Measurements from ENCODE around the gene RHBDF1.
A peak's percentile ranks its signal among the peaks of the same experiment; 100 is the strongest.

The RHBDF1 gene

DNA sequence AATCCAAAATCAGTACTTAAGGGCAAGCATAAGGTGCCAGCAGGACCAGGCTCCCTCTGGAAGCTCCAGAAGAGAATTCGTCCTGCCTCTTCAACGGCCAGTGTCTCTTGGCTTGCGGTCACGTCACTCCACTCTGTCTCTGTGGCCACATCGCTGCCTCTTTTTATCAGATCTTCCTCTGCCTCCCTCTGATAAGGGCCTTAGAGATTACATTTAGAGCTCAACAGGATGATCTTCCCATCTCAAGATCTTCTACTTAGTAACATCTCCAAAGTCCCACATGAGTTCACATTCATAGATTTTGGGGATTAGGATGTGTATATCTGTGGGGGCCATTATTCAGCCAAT, 22.5 kb upstream of the RHBDF1 start:
- DNase-seq (ENCODE audit: low read depth): no peak

DNA sequence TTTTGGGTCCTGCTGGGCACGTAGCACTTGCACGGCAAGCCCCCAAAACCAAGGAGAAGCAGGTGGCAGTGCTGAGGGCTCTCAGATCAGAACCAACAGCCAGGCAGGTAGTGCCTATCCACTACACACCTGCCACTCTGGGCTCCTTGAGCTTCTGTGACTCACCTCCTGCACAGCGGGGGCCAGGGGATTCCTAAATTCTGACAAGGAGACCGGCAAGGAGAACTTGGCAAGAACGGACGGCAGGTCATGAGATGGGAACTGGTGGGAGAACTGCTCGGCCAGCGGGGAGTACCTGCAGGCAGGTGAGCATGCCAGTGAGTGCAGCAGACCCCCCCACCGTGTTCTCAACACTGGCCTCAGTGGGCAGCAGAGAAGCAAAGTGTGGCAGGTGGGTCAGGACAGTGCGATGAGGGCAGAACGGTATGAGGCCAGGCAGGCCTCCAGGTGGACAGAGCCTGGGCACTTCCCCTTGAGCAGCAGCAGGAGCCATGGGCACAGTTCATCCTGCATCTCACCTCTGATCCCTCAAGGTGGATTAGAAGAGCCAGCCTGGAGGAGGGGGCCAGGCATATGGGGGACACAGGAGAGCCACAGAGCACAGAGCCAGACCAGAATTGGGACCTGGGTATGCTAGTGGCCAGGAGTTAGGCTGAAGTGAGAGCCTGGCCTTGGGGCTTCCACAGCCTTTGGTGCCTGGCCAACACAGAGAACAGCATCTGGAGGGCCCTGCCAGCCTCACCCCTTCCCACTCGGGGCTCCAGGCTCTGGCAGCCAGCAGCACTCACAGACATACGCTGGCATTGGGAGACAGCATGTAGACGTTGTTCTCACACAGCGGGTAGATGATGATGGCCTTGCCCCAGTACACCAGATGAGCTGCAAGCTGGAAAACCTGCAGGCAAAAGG, 20.3 kb upstream of the RHBDF1 start:
- no peak for DNase-seq (ENCODE audit: low read depth)

DNA sequence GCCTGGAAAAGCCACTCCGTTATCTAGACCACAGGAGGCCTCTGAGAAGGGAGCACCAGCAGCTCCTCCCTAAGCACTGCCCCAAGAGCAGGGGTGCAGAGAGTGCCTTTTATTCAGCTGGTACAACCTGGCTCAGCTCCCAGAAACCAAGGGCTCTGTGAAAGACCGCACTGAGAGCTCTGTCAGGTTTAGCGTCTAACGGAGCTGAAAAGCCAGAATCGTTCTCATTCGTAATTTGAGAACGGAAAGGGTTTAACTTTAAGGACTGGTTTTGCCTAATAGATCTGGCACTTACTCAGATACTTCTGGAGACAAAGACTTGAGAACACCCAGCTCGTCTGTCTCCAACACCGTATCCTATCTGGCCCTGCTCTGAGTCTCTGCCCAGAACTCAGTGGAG, 19.1 kb upstream of the RHBDF1 start:
- no peak for DNase-seq (ENCODE audit: low read depth)

DNA sequence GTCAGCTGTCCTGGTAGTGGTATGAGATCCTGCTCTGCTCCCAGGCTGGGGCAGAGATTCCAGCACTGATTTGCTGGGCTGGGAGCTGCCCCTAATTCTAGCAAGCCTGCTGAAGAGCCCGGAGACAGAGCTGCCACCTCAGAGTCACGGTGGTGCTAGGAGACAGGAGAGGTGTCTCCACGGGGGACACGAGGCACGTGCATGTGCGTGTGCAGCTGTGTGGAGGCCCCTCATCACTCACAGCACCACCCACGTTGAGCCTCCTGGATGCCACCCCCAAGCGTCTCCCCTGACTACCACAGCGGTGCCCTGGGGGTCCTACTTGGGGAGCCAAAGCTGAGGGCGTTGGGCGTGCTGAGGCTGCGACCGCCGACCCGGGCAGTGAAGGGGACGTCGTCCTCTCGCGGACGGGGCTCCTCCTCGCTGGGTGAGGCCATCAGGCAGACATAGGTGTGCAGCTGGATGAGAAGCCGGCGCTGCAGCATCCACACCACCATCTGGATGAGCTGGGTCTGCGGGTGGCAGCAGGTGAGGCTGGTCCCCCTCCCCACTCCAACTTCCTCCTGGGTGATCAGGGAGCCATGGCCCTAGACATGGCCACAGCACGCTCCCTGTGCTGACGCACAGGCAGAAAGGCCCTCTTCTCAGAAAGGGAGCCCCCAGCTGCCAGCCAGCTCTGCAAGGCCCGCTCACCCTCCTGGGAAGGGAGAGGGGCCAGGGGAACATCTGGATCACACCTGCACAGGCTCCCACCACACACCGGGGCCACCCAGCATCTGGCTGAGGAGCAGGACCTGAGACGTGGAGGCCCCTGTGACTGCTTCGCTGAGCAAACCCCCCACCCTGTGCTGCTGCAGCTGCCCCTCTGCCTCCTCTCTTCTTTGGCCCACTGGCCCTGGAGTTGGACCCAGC, 17.2 kb upstream of the RHBDF1 start:
- DNase-seq (ENCODE audit: low read depth): no peak

DNA sequence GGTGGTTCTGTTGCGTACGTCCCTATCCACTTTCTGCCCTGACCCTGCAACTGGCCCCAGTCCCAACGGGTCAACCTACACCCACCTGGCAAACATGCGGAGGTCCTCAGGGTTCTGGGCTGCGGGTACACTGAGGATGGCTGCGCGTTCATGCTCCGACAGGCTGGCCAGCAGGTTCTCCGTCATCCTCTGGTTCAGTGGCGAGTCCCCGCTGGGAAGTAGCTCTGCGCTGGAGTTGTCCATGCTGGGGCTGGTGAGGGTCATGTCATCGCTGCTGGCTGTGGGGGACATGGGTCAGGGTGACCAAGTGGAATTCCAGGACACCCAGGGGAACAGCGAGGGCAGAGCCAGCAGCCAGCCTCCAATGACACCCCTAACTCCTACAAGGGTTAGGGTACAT, 16.2 kb upstream of the RHBDF1 start:
- DNase-seq (ENCODE audit: low read depth): no peak

DNA sequence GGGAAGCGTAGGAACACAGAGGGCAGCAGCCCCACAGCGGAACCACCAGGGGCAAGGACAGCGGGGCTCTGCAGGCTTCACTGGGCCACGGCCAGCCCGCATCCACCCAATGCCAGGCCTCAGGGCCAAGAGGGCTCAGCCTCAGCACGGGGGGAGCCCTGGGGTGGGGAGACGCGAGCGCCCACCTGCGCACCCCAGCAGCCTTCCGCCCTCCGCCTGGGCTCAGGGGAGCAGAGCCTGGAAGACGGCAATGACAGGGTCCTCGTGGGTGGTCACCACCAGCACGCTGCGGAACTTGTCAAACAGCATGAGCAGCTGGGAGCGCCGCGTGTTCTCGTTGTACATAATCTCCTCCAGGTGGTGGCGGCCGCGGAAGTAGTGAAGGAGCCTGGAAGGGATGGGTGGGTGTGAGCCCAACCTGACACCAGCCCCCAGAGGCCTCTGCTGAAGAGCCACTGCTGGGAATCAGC, 14.1 kb upstream of the RHBDF1 start:
- no peak for DNase-seq (ENCODE audit: low read depth)

DNA sequence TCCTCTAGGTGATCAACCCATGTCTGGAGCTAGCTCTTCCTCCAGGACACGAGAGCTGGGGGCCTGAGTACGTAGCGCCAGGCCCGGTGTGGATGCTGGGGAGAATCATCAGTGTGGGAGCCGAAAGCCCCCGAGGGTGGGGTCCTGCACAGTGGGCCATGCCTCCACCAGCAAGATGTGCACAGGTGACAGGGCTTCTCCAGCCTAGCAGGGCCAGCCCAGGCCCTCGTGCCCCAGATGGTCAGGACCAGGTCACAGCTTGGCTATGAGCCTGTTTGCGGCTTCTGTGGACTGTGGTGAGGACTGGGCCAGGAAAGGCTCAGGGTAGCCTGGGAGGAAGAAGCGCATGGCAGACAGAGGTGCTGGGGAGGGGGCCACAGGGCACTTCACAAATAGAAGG, 13.4 kb upstream of the RHBDF1 start:
- DNase-seq (ENCODE audit: low read depth): no peak

DNA sequence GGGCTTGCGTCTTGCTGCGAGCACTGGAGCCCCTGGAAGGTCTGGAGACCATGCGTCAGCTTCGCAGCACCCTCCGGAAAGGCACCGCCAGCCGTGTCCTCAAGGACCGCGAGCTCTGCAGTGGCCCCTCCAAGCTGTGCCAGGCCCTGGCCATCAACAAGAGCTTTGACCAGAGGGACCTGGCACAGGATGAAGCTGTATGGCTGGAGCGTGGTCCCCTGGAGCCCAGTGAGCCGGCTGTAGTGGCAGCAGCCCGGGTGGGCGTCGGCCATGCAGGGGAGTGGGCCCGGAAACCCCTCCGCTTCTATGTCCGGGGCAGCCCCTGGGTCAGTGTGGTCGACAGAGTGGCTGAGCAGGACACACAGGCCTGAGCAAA, 13.0 kb upstream of the RHBDF1 start:
- no peak for DNase-seq (ENCODE audit: low read depth)

DNA sequence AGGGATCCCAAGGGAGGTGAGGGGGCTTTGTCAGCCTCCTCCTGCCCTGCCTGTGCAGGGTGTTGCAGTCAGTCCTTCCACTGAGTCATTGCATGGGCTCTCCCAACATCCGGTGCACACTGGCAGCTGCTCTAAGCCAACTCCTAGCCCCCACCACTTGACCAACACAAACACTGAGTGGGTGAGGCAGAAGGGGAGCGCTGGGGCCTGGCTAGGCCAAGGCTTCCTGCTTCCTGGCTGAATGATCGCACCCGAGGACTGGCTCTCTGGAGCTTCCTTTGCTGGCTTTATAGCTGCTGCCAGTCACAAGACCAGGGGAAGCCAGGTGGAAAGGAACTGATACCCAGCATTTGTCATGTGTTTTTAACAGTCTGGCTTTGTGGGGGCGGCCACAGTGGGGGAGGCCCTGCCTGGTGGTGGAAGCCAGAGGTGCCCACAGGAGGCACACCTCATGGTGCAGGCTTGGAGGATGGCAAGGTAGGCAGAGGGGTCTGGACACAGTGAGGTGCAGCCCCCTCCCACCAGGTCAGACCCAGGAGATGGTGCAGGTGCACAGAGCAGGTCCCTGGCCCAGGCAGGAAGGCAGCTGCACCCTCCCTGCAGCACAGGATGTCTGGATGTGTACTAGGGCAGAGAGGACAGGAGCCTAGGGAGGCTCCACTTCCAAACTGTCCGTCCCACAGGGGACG, 12.4 kb upstream of the RHBDF1 start:
- peak; percentile 72 for DNase-seq (ENCODE audit: low read depth)

DNA sequence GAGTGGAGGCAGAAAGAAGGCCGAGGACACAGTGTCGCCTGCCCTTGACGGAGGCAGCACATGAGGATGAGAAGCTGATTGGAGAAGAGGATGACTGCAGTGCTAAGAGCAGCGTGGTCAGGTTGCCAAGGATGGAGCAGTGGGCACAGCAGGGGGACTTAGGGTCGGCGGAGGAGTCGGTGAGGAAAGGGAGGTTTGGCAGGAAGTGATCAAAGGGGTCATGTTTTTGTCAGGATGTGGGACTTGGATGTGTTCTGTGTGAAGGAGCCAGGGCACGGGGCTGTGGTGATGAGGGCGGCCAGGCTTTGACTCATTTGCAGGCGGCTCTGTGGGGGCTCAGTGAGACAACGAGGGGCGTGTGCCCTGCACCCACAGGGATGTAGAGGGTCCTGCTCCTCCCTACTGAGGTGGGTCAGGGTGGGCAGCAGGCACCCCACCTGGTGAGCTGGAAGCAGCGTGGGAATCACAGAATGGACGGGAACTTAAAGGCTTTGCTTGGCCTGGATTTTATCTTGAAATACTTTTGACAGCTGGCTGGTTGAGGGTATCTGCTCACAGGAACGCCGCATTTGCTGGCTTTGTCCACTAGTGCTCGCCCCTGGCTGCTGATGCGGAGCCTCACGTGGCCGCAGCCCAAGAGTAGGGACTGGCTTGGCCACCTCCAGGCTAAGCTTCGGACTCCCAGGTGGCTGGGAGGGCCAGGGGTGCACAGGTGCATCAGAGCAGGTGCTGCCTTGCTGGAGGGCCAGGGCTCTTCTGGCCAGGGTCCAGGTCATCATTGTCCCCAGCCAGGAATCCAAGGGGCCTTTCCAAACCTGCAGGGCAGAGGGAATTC, 11.6 kb upstream of the RHBDF1 start:
- DNase-seq (ENCODE audit: low read depth): peak; percentile 33

DNA sequence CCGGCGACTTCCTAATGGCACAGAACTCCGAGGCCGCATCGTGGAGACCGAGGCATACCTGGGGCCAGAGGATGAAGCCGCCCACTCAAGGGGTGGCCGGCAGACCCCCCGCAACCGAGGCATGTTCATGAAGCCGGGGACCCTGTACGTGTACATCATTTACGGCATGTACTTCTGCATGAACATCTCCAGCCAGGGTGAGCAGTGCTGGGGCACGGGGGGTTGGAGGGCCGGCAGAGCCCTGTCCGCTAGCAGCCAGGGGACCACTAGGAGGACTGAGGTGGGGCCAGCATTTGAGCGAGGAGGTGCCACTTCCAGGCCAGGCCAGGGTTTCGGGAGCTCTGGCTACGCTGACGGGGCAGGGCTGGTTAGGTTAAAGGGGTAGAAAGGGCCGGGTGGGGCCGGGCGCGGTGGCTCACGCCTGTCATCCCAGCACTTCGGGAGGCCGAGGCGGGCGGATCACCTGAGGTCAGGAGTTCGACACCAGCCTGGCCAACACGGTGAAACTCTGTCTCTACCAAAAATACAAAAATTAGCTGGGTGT, 10.7 kb upstream of the RHBDF1 start:
- no peak for DNase-seq (ENCODE audit: low read depth)

DNA sequence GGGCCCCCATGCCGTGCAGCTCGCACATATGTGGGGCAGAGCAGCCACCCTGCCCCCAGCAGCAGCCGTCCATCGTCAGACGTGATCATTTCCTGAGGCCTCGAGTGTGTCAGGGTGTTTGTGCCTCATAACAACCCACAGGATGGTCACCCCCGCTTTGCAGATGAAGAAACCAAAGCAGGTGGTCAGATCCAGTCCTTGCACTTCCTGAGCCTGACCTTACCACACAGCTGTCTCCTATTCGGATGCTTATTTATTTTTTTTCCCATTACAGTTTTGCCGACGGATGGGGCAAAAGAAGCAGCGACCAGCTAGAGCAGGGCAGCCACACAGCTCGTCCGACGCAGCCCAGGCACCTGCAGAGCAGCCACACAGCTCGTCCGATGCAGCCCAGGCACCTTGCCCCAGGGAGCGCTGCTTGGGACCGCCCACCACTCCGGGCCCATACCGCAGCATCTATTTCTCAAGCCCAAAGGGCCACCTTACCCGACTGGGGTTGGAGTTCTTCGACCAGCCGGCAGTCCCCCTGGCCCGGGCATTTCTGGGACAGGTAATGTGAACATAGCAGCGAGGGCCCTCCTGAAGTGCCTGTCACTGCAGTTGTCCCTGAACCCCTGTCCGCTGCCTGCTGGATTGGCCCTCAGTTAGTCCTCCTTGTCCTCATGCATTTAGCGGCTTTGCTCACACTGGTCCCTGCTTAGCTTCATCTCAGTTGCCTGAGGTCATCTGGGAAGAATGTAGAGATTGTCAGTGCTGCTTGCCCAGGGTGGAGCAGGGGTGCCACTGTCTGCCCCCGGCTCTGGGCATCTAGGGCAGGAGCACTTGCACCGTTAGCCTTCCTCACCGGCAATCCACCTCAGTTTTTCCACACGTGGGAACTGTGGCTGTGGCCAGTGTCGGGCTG, 7.0 kb upstream of the RHBDF1 start:
- DNase-seq (ENCODE audit: low read depth): no peak

DNA sequence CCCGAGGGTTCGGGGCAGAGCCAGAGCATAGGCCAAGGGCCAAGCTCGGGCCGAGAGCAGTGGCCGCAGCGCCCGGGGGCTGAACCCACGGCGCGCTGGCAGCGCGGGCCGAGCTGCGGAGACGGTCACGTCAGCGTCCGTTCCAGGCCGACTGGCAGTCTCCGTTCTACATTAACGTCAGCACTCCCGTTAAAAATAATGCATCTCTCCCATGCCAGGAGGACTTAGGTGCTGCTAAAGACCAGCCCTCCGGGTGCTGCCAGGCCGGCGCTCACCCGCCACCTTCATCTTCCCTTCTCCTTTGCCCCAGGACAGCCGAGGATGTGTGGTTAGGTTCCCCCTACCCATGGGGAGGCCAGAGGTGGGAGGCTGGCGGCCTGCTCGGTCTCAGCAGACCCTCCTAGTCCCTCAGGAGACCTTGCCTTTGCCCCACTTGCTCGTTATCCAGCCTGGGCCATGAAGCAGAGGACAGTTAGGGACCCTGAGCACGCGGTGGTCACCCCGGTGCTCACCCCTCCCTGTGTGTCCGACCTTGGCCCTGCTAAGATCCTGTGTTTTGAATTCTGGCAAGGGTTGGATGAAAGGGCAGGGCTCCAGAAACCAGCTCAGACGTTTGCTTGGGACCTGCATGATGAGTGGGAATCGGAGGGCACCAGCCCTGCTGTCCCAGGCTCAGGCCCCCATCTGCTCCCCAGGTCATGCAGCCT, 6.2 kb upstream of the RHBDF1 start:
- no peak for DNase-seq (ENCODE audit: low read depth)

DNA sequence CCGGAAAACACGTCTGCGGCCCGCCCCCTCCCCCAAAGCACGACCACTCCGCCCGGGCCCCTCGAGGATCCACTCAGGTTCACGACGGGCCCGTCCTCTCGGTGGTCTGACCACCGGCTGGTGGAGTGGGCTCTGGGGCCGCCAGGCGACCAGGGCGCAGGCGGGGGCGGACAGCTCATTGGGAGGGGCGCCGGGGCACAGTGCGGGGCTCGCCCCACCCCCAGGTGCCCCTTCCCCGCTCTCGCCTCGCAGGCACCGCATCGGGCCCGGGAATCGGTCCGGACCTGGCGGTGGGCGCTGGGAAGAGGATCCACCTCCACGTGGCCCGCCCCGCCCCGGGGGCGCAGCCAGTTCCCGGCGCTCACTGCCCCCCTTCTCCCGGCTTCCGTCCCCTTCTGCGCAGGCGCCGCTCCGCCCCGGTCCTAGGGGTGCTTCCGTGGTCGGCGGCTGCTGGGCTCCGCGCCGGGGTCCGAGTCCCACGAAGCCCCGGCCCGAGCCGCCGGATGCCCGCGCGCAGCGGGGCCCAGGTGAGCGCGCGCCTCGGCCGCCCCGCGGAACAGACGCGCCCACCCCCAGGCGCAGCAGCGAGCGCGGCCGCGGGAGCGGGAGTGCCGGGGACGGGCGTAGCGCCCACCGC, 5.5 kb upstream of the RHBDF1 start, which contains the start of gene MPG:
Gene MPG (plus strand): TSS at position 419 of the 637 bp plus-strand sequence. CDS start 85 bp downstream, at position 504.
- peak; percentile 68 for DNase-seq (ENCODE audit: low read depth)

DNA sequence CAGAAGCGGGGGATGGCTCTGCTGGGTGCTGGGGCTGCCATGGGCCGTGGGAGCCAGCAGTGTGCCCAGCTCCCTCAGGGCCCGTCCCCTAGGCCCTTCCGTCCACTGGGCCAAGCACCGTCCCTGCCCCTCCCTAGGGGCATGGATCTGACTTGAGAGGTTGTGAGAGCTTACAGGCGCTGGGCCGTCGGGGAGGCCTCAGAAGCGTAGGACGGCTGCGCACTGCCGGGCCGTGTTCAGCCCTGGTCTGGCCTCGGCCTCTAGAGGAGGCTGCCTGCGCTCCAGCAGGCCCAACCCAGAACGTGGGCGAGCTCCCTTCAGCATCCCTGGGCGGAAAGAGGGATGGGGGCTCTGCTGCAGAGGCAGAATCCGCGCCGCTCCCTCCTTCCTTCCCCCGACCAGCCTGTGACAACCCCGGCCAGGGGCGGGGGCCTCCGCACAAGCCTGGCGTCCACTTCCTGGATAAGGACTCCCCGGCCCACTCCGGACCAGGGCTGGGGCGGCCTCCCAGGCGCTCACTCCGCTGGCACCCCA, 4.9 kb upstream of the RHBDF1 start:
- no peak for DNase-seq (ENCODE audit: low read depth)

DNA sequence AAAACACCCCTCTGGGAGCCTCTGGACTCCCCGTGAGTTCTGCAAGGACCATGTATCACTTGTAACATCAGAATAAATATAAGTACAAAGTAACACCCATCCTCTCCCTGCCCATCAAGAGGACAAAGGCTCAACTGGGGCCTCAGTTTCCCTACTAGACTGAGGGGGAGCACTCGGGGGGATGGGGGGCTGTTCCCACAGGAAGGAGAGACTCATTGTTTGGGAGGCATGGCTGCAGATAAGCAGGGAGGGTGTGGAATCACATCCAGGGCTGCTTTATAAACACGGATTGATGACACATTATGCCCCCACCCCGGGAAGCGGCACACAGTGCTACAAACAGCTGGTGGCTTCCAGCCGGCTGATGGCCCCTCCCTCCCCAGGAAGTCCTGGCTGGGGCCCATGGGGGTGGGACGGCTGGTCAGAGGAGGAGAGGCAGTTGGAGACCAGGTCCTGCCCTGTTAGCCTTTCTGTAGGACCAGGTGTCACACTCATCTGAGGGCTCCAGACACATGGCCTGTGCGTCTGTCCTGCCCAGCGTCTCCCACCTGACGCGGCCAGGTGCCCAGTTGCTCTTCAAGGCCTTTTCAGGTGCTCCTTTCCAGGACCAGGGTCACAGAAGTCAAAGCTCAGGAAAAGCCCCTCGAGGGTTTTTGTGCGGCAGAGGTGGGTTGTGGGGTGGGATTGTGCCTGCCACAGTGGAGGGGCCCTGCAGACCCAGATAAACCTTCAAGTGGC, 4.3 kb upstream of the RHBDF1 start:
- DNase-seq (ENCODE audit: low read depth): no peak

DNA sequence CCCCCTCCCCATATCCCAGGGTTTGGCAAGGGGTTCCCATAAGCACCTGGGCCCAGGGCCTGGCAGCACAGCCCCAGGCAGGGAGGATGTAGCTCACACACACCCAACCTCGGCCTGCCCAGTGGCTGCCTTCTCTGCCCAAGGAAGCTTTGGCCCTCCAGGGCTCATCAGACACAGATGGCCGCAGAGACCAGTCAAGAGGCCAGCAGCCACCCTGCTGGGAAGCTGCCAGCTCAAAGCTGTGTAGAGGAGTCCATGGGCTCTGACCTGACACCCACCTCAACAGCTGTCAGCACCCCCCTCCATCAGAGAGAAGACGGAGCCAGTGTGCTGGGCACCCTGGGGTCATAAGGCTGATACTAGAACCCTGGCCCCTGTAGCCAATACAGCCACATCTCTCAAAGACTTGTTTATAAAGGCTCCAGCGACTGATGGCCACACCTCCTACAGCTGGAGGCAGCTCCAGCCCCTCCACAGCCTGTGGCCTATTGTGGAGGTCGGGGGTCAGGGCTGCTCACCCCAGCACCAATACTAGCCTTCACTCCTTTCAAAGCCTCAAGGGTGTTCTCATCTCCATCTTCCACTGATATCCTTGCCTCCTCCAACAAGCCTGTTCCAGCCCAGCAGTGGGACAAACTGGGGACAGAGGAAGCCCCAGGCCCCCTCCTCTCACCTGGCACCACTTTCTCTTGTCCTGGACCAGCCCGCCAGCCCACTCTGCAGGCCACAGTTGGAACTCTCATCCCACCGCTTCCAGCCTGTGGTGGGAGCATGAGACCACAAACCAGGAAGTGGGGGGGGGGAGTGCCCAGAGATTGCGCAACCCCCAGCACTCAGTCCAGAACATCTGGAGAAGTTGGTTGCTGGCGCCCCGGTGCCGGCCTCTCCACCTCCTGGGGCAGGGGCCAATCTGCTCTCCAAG, 3.4 kb upstream of the RHBDF1 start:
- DNase-seq (ENCODE audit: low read depth): peak; percentile 84

Measured in CMK (cell line).